GM19452 (cell line): Measurements from ENCODE around the gene SLBP.

Experiments
- ATAC-seq: cut with Tn5 transposase; IDR thresholded peaks from one replicate; pipeline ENCODE4 v1.9.1; 2021; ENCODE audit not compliant: unreplicated experiment

SLBP gene

DNA sequence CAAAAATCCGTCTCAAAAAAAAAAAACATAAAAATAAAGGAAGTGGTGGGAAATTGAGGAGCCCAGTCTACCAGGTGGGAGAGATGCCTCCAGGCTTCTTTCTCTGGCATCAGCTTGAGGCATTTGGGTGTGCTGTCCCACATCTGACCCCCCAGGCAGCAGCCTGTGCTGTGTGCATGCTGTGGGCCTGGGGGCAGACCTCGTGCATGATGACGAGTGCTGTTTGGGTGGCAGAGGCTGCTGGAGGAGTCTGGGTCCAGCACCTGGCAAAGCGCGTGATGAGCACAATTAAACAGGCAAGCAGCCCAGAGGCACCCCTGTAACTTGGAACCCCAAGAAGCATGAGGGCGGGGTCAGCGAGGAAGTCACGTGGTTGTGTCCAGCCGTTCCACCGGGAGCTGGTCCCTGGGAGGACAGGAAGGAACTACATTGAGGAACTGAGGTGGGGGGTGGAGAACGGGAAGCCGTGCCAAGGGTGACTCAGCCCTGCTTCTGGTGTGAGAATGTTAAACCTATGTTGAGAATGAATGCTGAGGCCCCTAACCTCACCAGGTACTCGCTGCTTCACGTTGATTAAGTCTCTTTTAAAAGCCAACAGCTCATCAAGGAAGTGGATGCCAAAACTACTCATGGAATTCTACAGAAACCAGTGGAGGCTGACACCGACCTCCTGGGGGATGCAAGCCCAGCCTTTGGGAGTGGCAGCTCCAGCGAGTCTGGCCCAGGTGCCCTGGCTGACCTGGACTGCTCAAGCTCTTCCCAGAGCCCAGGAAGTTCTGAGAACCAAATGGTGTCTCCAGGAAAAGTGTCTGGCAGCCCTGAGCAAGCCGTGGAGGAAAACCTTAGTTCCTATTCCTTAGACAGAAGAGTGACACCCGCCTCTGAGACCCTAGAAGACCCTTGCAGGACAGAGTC is 15.3 kb upstream of the SLBP start:
- no peak for ATAC-seq

DNA sequence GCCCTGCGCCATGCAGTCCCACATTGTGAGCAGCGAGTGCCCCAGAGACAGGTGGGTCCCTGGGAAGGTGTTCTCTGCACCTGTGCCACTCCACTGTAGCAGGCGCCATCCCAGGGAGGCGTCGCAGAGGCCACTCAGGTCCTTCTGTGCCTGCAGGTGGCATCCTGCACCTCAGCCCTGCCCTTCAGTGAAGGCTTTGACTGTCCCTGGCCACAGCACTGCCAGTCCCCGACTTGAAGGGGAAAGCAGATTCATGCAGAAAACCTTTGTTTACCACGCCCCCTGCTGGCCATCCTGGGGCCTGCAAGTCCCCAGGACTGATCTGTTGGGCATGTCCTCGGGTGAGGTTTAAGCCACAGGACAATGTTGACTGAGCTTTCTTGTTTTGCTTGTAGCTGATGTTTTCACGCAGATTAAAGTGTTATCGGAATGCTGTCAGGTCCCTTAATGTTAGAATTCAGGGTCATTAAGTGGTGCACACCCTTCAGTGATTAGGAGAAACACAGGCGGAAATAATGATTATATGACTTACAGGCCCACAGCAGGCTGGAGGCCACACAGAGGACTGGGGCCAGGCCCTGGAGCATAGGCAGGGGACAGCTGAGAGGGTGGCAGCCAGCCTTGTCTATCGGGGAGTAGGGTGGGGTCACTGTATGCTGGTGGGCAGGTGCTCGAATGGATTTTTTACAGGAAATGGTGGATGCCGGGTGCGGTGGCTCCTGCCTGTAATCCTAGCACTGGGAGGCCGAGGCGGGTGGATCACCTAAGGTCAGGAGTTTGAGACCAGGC is 14.2 kb upstream of the SLBP start:
- no peak for ATAC-seq

- ATAC-seq, result no peak
Observed at GRCh38 chr4:1725521-1725920, 13.4 kb upstream of the SLBP start.

DNA sequence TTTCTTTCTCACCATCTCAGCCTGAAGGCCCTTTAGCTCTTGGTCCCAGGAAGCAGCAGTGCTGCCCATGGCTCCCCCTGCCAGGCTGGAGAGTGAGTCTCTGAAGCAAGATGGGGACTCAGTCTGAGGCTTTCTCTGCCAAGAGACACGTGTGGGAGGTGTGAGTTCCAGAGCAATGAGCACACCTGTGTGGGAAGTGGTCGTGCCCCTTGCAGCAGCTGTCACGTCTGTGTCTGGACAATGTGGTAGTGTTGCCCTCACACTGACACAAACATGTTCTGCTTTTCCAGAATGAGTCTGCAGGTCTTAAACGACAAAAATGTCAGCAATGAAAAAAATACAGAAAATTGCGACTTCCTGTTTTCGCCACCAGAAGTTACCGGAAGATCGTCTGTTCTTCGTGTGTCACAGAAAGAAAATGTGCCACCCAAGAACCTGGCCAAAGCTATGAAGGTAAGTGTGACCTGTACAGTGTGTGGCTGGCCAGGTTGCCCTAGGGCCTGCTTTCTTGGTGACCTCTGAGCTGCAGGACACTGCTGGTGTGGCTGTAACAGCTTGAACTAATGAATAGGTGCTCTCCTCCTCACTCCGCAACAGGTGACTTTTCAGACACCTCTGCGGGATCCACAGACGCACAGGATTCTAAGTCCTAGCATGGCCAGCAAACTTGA is 11.1 kb upstream of the SLBP start:
- ATAC-seq, result no peak

DNA sequence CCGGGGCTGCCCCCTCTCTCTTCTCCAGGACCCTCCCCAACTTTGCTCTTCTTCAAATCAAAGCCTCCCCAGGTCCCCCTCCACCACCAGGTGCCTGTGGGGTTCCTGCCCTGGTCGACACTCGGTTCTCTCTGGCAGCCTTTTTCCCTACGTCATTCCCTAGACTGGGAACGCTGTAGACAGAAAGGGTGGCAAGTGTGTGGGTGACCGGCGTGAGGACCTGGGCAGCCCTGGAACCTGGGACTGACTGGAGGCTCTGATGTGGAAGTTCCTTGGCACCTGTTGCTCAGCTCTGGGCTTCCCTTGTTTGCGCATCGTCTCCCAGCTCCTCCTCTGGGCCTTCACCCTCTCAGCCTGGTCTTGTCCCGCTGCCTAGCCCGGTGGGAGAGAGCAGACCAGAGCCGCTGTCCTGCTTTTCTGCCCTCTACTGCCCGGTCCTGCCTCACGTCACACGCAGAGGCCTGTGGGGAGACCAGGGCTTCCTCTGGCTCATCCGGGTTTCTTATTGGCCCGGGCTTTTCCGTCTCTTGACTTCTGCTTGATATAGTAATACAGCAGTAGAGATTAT is 10.5 kb upstream of the SLBP start:
- ATAC-seq, result no peak

GRCh38 chr4:1721666-1722550 is 9.8 kb upstream of the SLBP start:
- ATAC-seq, result no peak

DNA sequence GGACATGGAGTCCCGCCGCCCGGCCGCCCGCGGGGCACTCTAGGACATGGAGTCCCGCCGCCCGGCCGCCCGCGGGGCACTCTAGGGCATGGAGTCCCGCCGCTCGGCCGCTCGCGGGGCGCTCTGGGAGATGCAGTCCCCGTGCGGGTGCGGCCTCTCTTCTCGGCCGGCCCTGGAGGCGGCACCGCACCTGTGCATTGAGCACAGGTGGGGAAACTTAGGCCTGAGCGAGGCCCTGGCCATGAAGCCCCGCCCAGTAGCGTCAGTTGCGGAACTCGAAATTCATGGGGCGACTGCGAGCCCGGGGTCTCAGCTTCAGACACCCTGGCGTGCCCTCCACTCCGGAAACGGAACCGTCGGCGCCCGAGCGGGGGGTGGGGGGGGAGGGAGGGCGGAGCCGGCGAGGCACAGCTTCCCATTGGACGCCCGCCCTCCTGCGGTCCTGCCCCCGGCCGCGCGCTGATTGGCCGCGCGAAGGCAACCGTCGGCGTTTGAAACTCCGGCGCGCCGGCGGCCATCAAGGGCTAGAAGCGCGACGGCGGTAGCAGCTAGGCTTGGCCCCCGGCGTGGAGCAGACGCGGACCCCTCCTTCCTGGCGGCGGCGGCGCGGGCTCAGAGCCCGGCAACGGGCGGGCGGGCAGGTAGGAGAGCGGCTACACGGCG is 9.0 kb upstream of the SLBP start, which contains the start of the genes TACC3 and TMEM129:
TACC3 (plus strand) TSS at position 519 of the 663 bp plus-strand sequence. CDS start 1,901 bp downstream, outside the sequence.
TMEM129 (minus strand) TSS at position 321 of the 663 bp plus-strand sequence. CDS start 486 bp downstream, outside the sequence.
- ATAC-seq, result peak; percentile 75

DNA sequence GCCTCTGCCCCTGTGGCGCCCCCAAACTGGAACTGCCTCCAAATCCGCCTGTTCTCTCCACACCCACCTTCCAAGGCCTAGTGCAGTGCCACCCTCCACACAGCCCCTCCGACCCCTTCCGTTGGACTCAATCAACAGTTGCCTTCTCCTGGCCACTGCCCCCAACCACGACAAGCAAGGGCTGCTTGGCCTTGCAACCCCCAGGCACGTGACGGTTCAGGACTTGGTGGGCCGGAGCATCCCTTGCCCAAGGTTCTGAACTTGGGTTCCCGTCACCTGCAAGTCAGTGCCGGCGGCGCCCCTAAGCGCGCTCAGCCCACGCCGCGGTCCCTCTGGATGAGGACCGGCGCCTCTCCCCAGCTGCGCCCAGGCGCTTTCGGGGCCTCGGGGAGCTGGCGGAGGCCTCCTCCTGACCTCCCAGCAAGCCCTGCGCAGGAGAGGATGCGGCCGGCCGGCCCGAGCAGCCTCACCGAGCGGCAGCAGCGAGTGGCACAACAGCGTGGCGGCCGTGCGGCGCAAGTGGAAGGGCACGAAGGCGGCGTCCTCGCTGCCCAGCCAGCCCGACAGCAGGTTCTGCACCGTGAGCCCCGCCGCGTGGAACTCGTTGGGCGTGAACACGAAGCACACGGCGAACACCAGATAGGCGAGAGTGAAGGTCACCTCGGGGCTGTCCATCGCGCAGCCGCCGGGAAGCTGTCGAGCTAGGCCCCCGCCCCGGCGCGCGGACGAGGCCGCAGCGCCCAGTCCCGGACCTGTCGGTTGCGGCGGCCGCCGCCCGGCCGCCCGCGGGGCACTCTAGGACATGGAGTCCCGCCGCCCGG is 8.3 kb upstream of the SLBP start:
- peak; percentile 4 for ATAC-seq

DNA sequence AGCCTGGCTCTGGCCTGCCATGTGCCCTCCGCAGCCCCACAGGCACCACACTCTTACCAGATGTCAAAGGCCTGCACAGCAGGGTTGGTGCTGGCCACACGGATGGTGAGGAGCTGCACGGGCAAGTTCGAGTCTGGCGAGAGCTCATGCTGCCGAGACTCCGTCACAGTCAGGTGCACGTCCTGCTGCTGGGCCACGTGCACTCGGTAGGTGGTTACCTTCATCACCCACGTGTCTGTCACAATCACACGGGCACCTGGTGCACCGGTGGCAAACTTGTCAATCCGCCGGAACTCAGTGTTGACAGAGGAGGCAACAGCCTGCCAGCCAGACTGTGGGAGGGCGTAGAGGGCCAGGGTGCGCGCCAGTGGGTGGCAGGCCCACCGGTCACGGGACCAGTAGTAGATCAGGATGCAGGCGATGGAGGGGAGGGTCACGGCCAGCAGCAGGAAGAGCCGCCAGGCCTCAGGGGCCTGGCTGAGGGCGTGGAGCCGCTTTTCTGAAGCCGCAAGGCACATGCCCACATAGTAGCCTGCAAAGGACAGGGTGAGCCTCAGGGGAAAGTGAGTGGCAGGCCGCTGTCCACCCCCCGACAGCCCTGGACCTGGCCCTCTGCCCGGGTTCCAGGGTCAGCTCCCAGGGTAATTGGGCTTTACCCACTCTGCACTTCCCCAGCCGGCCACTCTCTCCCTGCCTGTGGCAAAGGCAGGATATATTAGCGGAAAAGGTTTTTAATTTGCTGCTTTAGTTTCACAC is 6.2 kb upstream of the SLBP start:
- no peak for ATAC-seq

- ATAC-seq, result no peak
Observed at GRCh38 chr4:1717129-1718094, 5.3 kb upstream of the SLBP start.

DNA sequence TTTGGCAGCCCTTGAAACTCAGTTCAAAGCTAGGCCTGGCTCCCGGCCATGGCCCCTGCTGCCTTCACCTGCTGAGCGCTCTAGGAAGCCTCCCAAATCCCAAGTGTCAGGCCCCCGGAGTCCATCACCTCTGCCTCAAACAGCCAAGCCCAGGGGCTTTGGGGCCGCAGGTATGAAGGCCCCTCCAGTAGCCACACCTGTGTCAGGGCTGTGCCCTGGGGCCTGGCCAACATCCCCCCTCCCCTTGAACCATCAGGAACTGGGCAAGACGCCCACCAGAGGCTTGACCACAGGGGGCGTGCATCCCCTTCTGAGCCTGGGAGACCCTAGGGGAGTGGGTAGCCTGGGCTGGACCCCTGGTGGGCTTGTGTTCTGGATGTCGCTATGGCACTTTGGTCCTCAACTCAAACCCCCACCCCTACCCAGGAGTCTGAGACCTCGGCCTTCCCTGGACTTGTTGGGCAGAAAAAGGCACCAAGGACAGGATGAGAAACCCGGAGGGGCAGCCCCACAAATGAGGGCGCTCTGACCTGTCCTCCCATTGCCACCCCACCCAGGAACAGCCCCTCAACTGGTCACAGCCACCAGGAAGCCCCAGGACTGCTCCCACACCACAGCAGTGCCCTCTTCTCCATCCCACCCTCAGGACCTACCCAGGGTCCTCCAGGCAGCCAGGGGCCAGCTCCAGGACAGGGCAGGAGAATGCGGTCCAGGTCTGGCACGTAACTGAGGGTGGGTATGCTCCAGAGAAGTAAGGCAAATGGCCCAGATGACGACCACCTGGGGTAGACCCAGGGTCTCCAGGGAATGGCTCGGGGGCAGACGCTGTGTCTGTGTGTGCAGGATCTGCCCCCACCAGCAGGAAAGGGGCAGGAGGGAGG is 4.2 kb upstream of the SLBP start:
- no peak for ATAC-seq

- ATAC-seq, result no peak
Observed at GRCh38 chr4:1715002-1715758, 3.1 kb upstream of the SLBP start.

DNA sequence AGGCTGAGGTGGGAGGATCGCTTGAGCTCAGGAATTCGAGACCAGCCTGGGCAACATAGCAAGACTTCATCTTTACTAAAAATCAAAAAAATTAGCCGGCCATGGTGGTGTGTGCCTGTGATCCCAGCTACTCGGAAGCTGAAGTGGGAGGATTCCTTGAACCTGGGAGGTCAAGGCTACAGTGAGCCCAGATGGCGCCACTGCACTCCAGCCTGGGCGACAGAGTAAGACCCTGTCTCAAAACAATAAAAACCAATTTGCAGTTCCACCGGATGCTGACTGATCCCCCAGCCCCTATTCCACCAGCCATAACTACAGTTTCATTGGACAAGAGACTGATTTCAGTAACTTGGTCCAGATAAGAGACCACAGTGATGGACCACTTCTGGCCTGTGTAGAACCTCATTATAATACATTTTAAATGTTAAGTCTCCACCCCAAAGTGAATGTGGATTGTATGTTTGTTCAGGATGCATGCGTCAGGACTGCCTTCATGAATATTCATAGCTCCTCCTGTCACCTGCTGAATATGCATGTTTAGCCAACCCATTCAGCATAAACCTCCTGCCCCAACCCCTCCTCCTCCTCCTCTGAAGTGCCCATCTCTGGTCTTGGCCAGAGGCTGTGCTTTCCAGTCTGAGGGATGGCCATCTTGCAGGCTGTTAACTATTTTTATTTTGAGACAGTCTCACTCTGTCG is 2.3 kb upstream of the SLBP start:
- ATAC-seq, result no peak
